ENCODE results near the gene ALG12.

The ALG12 gene

DNA sequence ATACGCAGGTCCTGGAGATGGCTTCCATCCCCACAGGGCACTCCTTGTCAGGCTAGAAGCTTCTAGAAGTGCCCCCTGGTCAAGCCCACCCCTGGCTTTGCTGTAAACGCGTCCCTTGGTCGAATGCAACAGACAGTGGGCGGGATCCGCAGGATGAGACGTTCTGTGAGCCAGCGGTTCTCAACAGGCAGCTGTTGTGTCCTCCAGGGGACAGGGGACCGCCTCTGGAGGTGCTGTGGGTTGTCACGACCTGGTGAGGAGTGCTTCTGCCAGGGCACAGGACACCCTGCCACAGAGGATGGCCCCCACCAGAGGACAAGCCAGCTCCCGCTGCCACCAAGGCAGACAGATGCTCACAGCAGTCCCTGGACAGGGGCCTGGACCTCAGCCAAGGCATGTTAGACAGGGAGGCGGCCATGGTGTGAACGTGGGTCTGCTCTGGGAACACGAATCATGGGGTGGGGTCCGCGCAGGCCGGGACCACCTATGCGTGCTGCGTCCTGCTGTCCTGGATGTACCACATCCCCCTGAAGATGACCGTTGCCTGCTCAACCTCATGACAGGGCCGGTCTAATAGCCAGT is 11.8 kb upstream of the ALG12 start:
- no peak for DNase-seq (ENCODE audit: low spot score)

DNA sequence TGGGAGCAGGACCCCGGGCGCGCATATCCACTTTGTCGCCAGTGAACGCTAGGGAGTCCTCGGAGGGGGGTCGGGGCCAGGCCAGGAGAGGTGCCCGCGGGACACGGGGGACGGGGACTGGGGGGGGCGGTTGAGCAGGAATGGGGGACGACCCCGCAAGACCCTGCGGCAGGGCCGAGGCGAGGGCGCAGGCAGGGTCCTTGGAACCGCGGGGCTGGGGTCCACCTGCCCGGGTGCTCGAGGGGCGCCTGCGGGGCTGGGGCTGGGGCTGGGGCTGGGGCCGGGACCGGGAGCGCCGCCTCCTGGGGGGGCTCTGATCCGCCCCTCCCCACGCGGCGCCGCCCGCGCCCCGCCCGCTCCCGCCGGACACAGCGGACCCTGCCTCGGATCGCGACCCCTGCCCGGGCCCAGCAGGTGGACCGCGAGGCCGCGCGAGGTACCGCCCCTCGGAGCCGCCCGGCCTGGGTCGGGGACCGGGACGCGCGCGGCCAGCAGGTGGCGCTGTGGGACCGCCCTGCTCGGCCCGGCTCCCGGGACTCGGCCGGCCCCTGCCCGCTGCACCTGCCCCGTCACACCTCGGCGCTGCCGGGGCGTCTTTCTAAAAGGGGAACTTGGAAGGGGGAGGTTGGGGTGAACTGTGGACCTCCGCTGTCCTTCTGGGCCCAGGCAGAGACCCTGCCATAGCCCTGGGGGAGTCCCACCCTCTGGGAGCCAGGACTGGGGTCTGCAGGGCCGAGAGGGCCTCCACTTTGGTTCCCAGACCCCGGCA is 11.2 kb upstream of the ALG12 start:
- DNase-seq (ENCODE audit: low spot score) = peak; percentile 93

DNA sequence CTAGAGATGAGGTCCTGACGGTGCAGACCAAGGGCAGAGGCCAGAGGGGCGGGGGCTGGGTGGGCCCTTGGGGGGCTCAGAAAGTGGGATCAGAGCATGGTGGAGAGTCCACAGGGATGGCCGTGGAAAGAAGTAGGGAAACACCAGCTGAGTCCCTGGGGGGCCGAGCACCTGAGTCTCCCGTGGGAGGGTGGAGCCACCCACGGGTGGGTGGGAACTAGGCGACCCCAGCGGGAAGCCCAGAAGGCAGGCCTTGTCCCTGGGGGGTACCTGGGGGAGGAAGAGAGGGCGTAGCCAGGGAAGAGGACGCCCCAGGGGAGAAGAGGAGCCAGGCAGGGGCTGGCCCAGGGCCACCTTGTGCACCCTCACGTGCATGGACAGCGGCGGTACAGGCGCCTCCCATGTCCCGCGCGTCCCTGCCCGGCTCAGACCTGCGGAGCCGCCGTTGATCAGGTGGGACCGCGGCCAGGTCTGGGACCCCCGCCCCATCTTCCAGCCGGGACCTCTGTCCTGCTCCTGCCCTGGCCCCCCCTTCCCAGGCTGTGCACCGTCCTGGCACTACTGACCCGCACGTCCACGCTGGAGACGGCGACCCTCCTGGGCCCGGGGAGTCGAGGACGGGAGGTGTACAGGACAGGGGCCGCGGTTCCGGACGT is 10.4 kb upstream of the ALG12 start:
- no peak for DNase-seq (ENCODE audit: low spot score)

DNA sequence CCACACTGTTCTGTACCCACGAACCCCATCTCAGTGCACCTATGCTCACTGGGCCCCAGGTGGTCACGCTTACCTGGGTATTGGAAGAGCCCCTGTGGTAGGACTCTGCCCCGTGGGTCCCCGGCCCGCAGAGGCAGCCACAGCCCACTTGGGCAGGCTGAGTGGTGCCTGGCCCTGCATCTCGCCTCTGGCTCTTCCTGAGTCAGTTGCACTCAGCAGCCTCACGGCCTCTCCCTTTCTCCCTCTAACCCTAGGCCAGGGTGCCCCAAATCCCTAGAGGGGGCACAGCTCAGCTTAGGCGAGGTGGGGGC is 9.9 kb upstream of the ALG12 start:
- DNase-seq (ENCODE audit: low spot score) = no peak

DNA sequence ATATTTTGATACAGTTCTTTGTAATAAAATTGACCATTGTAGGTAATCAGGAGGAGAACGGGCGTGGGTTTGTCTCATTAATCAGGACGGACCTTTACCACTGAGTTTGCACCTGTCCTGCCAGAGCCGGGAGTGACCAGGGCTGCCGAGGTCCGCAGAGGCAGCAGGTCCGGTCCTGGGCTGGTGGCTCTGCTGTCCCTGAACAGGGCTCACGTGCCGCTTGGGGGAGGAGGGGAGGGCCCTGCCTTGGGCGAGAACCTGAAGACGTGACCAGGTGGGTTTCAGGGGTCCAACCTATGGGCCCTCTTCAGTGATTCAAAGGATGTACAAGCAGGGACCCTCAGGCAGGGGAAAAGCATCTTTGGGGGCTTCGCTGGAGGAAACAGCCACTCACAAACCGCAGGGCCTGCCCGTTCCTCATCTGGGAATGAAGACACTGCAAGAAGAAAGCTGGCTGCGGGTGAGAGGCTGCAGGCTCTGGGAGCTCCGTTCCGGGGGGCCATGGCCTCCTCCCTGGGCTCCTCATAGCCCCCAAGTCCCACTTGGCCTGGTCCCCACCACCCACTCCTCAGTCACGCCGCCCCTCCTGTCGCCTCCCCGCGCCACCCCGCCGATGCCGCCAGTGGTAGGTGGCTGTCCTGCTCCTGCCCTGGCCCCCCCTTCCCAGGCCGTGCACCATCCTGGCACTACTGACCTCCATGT is 9.4 kb upstream of the ALG12 start:
- no peak for DNase-seq (ENCODE audit: low spot score)

DNA sequence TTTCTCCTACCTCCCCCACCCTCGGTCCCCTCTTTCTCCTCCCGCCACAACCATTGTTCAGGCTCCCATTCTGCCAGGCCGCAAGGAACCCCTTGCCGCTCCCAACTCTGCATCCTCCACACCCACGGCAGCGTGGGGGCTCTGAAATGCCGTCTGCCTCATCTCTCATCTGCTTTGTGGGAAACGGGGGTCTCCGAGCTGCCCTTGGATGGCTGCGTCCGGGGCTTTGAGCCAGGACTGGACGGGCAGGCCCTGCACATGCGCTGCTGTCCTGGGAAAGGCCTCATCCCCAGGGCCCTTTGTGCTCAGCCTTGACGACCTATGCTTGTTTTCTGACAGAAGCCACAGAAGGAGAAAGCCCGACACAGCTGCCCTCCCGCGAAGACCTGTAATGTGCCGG is 8.7 kb upstream of the ALG12 start:
- no peak for DNase-seq (ENCODE audit: low spot score)

DNA sequence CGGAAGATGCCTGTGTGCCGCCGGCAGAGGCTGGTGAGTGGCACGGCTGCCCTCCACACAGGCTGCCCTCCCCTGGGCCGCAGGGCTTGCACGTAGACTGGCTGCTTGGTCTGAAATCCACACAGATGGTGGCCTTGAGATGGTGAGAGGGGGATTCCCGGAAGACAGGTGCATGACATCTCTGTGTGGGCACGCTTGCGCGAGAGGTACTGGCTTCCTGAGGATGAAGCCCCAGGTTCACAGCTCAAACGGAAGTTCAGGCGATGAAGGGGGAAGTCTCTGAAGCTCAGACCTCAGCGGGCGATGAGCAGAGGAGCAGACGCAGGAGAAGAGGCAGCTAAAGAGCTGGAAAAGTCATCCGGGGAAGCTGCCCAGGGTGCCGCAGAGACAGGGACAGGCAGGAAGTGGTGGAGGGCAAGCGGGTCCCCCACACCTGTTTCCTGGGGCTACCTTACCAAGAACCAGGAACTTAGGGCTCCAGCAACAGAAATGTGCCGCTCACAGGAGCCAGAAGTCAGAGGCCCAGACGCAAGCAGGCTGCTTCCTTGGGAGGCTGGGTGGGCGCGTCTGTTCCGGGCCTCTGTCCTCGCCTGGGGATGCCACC is 7.4 kb upstream of the ALG12 start:
- no peak for DNase-seq (ENCODE audit: low spot score)

DNA sequence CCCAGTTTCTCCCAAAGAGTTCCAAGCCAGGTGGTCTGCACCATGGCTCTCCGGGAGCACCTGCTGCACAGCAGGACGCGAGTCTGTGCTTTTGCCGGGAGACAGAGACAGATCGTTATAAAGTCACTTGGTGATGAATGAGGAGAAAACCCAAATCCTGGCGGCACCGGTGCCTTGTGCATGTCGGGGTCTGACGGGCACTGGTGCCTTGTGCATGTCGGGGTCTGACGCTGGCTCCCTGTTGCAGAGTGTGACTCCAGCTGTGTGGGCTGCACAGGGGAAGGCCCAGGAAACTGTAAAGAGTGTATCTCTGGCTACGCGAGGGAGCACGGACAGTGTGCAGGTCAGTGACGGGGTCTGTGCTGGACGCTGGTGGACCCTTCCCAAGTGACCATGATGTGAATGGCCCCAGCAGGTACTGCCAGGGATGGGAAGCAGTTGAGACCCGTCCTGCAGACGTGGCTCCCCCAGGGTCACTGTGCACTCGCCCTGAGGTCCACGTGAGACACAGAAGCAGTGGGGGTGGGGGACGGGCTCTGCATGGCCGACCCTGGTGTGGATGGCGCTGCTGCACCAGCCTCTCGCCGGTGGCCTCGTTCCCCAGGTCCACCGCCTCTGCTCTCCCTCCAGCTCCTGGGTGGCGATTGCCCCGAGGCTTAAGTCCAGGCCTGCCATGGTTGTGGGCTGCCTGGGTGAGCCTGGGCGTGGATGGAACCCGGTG is 6.0 kb upstream of the ALG12 start:
- DNase-seq (ENCODE audit: low spot score) = no peak

DNA sequence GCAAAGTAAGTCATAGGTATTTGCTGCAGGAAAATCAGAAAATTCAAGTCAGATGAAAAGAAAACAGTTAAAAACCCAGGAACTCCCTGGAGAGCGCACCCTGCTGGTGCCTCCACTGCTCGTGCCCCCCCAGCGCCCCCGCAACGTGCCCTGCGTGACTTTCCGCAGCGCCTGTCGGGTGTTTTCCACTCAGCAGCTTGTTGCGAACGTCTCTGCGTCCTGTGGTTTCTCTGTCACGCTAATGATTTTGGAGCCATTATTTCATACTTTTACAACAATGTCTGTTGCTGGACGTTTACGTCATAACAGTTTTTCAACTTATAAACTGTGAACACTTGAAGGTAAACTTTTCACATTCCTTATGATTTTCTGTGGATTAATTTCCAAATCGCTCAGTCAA is 5.2 kb upstream of the ALG12 start:
- no peak for DNase-seq (ENCODE audit: low spot score)

DNA sequence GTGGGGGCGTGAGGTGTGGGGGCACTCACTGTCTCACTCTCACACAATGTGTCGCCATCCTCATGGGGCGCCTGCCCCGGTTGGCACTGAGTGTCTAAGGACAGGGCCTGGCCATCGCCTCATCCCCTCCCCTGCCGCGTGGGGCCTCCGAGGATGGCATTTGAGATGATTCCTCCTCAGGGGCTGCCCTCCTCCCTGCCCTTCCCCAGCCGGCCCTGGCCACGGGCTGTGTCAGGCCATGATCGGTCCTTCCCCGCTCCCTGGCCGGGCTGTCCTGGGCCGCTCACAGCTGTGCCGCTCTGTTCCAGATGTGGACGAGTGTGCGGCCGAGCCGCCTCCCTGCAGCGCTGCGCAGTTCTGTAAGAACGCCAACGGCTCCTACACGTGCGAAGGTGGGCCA is 4.7 kb upstream of the ALG12 start:
- DNase-seq (ENCODE audit: low spot score) = no peak

DNA sequence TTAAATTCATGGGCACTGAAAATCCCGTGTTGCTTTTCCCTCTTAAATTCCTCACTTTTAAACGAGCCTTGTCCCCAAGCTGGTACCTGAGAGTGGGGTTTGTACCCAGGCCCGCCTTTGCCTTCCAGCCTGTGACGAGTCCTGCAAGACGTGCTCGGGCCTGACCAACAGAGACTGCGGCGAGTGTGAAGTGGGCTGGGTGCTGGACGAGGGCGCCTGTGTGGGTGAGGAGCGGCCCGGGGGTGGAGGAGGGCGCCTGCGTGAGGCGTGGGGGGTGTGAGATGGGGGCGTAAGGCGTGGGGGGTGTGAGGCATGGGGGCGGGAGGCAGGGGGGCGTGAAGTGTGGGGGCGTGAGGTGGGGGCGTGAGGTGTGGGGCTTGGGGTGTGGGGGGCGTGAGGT is 4.2 kb upstream of the ALG12 start:
- no peak for DNase-seq (ENCODE audit: low spot score)

DNA sequence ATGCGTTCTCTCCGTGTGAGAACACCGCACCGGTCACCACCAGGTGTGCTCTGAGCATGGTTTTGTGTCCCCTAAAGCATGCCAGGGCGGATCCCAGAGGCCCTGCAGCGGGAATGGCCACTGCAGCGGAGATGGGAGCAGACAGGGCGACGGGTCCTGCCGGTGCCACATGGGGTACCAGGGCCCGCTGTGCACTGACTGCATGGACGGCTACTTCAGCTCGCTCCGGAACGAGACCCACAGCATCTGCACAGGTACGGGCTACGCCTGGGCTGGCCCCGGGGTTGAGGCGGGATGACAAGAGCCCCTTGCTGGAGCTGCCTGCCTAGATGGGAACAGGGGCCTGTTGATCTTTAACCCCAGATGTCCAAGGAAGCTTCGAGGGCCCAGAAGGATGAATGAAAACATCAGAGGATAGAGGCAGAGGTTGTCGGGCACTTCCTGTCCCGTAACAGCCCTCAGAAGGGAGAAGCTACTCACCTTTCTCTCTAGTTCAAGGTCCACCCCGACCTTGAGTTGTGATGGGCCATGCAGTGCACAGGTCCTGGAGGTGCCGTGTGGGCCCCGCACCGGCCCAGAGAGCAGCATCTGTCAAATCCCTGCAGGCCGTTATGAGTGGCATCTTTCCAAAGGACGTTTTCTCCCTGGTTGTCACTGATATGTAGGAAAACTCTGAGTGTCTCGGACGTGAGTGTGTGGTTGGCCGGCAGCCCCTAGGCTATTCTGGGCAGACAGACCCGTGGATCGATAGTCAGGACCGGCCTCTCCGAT is 3.5 kb upstream of the ALG12 start:
- DNase-seq (ENCODE audit: low spot score) = no peak

DNA sequence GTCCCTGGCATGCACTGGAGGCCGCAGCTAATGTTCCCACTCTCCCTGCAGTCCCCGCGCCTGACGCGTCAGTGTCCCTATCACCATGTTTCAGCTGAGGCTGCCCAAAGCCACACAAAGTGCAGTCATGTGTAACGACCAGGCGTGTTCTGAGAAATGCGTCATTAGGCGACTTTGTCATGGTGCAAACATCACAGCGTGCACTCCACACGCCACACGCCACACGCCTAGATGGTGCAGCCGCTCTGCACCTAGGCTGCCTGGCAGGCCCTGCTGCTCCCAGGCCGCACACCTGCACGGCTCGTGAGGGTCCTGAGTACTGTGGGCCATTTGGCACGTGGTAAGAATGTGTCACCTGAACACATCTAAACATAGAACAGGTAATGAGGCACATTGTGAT is 2.6 kb upstream of the ALG12 start:
- no peak for DNase-seq (ENCODE audit: low spot score)

DNA sequence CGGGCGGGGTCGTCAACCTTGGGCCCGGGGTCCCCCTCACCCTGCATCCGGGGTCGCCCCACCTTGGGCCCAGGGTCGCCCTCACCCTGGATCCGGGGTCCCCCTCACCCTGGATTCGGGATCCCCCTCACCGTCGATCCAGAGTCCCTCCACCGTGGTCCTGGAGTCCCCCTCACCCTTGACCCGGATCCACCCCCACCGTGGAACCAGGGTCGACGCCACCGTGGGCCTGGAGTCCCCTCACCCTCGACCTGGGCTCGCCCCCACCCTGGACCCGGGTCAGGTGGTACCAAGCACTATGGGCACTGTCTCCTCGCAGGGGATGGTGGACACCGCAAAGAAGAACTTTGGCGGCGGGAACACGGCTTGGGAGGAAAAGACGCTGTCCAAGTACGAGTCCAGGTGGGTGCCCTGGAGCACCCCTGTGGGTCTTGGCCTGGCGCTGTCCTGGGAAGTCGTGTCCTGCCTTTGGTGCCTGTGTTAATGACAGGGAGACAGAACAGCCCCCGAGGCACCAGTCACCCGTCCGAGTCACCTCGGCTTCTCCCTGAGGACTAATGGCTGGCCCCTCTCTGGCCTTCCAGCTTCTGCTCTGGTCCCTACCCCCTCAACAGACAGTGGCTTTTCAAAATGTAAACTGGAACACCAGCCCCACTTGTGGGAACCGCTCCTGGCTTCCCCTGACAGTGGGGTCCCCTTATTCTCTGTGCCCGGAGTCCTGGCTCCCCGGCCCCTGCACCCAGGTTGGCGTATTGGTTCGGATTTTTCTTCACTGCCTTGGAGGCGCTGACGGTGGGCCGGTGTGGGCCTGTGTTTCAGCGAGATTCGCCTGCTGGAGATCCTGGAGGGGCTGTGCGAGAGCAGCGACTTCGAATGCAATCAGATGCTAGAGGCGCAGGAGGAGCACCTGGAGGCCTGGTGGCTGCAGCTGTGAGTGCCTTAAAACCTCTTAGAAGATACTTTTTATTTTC is 958 bp upstream of the ALG12 start:
- no peak for DNase-seq (ENCODE audit: low spot score)

DNA sequence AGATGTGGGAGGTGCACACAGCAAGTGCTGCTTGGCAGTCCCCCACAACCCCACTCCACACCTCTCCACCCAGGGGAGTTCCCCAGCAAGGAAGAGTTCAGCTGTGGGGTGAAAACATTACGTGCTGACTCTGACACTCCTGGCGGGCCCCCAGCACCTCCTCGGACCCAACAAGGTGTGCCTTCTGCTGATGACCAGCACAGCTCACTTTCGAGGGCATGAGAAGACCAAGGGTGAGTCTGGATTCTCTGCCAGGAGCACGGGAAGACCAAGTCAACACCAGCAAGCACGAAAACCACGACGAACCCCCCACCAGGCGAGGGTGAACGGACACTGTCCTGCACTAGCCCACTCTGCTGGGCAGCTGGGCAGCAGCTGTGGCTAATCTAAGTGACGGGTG is 1.4 kb downstream of the ALG12 start:
- DNase-seq (ENCODE audit: low spot score) = no peak

DNA sequence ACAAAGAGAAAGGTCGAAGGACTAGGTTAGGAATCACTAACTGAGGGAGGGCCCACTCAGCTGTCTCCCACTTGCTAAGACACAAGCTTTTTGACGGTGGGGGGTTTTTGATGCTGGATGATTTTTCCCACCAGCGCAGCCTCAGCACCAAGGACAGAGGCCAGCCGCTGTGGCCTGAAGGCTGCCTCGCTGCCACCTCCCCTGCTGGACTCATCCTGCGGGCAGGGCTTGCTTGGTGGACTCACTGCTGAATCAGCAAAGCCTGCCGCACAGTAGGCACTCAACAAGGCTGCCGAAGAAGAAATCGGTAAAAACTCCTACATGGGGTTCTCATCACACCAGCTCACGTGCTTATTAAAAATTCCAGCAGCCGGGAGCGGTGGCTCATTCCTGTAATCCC is 2.6 kb downstream of the ALG12 start:
- DNase-seq (ENCODE audit: low spot score) = no peak

DNA sequence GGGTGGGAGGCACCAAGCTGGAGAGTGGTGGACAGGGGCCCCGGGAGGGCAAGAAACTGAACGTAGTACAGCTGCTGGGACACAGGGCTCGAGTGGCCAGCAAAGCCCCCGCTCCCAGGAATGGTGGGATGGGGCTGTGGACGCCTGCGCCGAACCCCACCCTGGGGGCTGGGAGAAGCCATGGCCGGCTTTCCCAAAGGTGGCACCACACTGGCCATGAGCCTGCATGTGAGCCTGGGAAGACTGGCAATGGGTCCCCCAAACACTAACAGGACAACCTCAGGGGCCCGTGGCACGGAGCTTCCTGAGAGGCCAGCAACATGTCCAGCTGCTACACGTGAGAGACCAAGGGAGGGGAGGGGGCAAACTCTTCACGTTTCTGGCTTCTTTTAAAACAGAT is 4.0 kb downstream of the ALG12 start:
- DNase-seq (ENCODE audit: low spot score) = no peak

DNA sequence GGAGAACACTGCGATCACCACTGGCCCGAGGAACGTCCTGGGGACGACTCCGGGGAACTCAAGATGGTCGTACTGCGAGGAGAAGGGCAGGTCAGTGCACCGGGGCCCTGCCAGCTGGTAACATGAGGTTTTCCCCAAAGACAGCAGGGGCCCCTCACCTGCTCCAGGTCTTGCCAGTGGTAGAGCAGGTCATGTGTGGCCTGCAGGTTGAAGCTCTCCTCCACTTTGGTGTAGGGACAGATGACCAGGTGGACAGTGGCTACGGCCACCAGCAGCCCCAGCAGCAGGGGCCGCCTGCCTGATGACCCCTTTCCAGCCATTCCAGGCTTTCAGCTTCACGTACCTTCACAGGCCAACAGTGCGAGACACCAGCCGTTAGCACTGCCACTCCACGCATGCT is 4.8 kb downstream of the ALG12 start:
- no peak for DNase-seq (ENCODE audit: low spot score)

DNA sequence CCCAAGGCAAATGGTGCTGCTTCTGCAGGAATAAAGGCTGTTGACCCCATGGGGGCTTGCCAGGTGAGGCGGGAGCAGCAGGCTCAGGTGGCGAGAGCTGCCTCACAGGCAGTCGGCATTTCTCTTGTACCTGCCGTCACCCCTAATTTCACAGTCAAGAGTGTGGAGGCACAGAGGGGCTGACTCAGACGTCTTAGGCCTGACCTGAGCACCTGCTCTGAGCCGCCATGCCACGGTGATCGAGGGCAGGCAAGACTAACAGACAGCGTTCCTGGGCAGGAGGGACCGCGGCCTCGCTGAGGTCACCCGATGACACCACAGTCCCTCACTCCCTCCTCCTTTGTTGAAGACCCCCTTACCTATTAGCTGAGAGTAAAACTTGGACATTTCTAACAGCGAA is 5.2 kb downstream of the ALG12 start:
- DNase-seq (ENCODE audit: low spot score) = no peak
